GM18868 (cell line): Measurements from ENCODE around the gene CNNM2.
"Not testable (repeated sequence)": the region's sequence is repeated elsewhere in the genome, so short reads cannot be mapped to it uniquely, and the experiment has no call there.

Experiments used
- ATAC-seq: cut with Tn5 transposase; IDR thresholded peaks from one replicate; pipeline ENCODE4 v1.9.1; 2021; ENCODE audit warnings: mild to moderate bottlenecking, moderate library complexity; ENCODE audit not compliant: unreplicated experiment

Gene CNNM2

GRCh38 chr10:103130180-103130579, 212.1 kb downstream of the CNNM2 start:
- not testable (repeated sequence) for ATAC-seq

- no peak for ATAC-seq
These were observed 212.8 kb downstream of the CNNM2 start for GRCh38 chr10:103130910-103131309.

GRCh38 chr10:103135168-103135567, 217.1 kb downstream of the CNNM2 start:
- not testable (repeated sequence) for ATAC-seq

- no peak for ATAC-seq
These were observed 221.7 kb downstream of the CNNM2 start for GRCh38 chr10:103139803-103140202.
